Gastroesophageal sphincter (tissue), 3 donors: ENCODE data around the gene IFIT1B.
"Not testable (repeated sequence)": the region's sequence is repeated elsewhere in the genome, so short reads cannot be mapped to it uniquely, and the experiment has no call there.

Experiments used
- EP300 ChIP-seq: sonication (generic); formaldehyde crosslinking; IDR thresholded peaks from one replicate; pipeline ENCODE4 v1.6.1; 2017; ENCODE audit warnings: antibody characterized with exemption, mild to moderate bottlenecking
- POLR2A ChIP-seq, 2 donors: fragments of 450-650 bp; IDR thresholded peaks; one replicate each; pipeline ENCODE4 v1.6.1; 2017; ENCODE audit warnings: antibody characterized with exemption in 2 of 2, mild to moderate bottlenecking in 2 of 2, moderate library complexity in 1 of 2
- TF ChIP-seq, protein P1 (sequence below), 4 experiments: fragments of 200-600 bp in 2 of 4; fragments of 450-650 bp in 2 of 4; sonication (generic) in 1 of 4; IDR thresholded peaks; one replicate each; pipeline ENCODE4 v1.5.1; 2017 to 2019; ENCODE audit warnings: antibody characterized with exemption in 4 of 4, mild to moderate bottlenecking in 2 of 4, moderate library complexity in 2 of 4

DNA sequence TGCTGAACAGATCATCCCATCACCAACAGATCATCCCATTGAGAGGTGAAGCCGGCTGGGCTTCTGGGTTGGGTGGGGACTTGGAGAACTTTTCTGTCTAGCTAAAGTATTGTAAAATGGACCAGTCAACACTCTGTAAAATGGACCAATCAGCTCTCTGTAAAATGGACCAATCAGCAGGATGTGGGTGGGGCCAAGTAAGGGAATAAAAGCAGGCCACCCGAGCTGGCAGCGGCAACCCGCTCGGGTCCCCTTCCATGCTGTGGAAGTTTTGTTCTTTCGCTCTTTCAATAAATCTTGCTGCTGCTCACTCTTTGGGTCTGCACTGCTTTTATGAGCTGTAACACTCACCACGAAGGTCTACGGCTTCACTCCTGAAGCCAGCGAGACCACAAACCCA lies 28.3 kb downstream of the IFIT1B start:
- TF ChIP-seq, protein P1, sequence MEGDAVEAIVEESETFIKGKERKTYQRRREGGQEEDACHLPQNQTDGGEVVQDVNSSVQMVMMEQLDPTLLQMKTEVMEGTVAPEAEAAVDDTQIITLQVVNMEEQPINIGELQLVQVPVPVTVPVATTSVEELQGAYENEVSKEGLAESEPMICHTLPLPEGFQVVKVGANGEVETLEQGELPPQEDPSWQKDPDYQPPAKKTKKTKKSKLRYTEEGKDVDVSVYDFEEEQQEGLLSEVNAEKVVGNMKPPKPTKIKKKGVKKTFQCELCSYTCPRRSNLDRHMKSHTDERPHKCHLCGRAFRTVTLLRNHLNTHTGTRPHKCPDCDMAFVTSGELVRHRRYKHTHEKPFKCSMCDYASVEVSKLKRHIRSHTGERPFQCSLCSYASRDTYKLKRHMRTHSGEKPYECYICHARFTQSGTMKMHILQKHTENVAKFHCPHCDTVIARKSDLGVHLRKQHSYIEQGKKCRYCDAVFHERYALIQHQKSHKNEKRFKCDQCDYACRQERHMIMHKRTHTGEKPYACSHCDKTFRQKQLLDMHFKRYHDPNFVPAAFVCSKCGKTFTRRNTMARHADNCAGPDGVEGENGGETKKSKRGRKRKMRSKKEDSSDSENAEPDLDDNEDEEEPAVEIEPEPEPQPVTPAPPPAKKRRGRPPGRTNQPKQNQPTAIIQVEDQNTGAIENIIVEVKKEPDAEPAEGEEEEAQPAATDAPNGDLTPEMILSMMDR (IDR thresholded peaks at IDR 0.05), result not testable (repeated sequence)
- not testable (repeated sequence) for TF ChIP-seq POLR2A (IDR thresholded peaks at IDR 0.05); EP300
